ENCODE measurements around the gene CAPN1. TPM values are rescaled to one million over a fixed set of nuclear protein-coding genes. Genes with fewer than 3 reads are reported as not detected.

CAPN1 gene
- total and polyA plus RNA-seq, 12 donors, result 61.6 to 110 (median 84.8) TPM

DNA sequence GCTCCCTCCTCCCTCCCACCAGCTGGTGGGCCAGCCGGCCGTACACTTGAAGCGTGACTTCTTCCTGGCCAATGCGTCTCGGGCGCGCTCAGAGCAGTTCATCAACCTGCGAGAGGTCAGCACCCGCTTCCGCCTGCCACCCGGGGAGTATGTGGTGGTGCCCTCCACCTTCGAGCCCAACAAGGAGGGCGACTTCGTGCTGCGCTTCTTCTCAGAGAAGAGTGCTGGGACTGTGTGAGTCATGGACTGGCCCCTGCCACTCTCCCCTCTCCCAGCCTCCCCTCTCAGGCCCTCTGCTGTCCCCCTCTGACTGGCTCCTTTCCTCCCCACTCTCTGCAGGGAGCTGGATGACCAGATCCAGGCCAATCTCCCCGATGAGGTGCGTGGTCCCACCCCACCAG, 24.7 kb downstream of the CAPN1 start:
- DNase-seq, result no peak
- H3K27ac ChIP-seq, result no peak overlapping the region
- no peak overlapping the region for H3K4me3 ChIP-seq
- TF ChIP-seq, protein P1, sequence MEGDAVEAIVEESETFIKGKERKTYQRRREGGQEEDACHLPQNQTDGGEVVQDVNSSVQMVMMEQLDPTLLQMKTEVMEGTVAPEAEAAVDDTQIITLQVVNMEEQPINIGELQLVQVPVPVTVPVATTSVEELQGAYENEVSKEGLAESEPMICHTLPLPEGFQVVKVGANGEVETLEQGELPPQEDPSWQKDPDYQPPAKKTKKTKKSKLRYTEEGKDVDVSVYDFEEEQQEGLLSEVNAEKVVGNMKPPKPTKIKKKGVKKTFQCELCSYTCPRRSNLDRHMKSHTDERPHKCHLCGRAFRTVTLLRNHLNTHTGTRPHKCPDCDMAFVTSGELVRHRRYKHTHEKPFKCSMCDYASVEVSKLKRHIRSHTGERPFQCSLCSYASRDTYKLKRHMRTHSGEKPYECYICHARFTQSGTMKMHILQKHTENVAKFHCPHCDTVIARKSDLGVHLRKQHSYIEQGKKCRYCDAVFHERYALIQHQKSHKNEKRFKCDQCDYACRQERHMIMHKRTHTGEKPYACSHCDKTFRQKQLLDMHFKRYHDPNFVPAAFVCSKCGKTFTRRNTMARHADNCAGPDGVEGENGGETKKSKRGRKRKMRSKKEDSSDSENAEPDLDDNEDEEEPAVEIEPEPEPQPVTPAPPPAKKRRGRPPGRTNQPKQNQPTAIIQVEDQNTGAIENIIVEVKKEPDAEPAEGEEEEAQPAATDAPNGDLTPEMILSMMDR (IDR thresholded peaks at IDR 0.05), result no peak
- WGBS, 2 donors, result 94 to 95% methylated on average over 17 of the region's 17 CpGs
- no peaks in the 10 kb centered on the region for H3K27me3 ChIP-seq
- H3K36me3 ChIP-seq, result peaks cover 7 to 99% (median 45%) of the 10 kb centered on the region in 9 donors
- no peak for ATAC-seq
- H3K9me3 ChIP-seq, result no peaks in the 10 kb centered on the region
- peaks cover 0 to 3% (median 0%) of the 10 kb centered on the region in 9 donors for H3K4me1 ChIP-seq
- intact Hi-C loops (cut with DNase I), result loop anchor here in 1 of 10 donors (10.0 kb wide), 1 partner anchor 48 kb away; no protein-coding TSS in a partner anchor

DNA sequence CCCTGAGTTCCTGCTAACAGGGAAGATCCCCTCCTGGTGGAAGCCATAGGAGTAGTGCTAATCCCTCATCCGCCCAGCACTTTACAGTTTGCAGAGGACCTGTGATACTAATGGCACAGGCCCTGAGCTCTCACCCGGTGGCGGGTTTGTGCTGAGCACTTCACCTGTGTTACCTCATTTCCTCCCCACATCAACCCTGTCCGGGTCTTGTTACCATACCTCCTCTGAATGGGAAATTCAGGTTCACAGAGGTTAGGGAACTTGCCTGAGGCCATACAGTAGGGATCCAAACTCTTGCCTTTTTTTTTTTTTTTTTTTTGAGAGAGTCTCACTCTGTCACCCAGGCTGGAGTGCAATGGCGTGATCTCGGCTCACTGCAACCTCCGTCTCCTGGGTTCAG, 25.2 kb downstream of the CAPN1 start:
- intact Hi-C loops (cut with DNase I), result loop anchor here in 1 of 10 donors (10.0 kb wide), 1 partner anchor 48 kb away; no protein-coding TSS in a partner anchor
- Histone ChIP-seq H3K27ac (no peak overlapping the region), H3K4me1 (peaks cover 0 to 3% (median 0%) of the 10 kb centered on the region in 9 donors), H3K4me3 (no peak overlapping the region), H3K27me3 (no peaks in the 10 kb centered on the region), H3K36me3 (peaks cover 7 to 100% (median 47%) of the 10 kb centered on the region in 9 donors), H3K9me3 (no peaks in the 10 kb centered on the region)
- WGBS, 2 donors, result 91 to 93% methylated on average over 7 of the region's 7 CpGs
- no peak for ATAC-seq
- TF ChIP-seq, protein P1 (IDR thresholded peaks at IDR 0.05), result no peak
- no peak for DNase-seq

DNA sequence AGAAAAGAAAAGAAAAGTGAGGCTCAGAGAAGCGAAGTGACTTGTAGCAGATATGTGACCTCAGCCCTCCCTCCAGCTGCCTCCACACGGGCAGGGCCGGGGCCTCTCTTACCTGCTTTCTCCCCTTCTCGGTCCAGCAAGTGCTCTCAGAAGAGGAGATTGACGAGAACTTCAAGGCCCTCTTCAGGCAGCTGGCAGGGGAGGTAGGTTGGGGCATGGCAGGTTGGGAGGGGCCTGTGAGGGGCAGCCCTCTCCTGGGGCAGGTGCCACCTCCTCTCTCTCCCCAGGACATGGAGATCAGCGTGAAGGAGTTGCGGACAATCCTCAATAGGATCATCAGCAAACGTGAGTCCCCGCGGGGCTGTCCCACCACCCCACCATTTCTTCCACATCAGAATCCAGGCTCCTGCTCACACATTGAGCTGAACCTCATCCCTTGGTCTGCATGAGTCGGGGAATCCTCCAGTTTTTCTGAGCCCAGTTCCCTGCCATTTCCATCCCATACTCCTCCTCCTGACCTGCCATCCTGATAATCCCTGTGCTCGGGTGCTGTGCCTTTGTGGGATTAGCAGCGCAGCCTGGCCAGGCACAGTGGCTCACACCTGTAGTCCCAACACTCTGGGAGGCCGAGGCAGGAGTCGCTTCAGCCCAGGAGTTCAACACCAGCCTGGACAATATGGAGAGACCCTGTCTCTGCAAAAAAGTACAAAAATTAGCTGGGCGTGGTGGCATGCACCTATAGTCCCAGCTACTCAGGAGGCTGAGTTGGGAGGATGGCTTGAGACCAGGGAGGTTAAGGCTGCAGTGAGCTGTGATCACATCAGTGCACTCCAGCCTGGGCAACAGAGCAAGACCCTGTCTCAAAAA, 26.4 kb downstream of the CAPN1 start:
- TF ChIP-seq, protein P1 (IDR thresholded peaks at IDR 0.05), result no peak
- H3K27me3 ChIP-seq, result no peaks in the 10 kb centered on the region
- WGBS, 2 donors, result 90 to 94% methylated on average over 16 of the region's 16 CpGs
- no peaks in the 10 kb centered on the region for H3K9me3 ChIP-seq
- no peak for ATAC-seq
- intact Hi-C loops (cut with DNase I), result loop anchor here in 1 of 10 donors (10.0 kb wide), 1 partner anchor 47 kb away; no protein-coding TSS in a partner anchor
- H3K4me1 ChIP-seq, result peaks cover 0 to 3% (median 0%) of the 10 kb centered on the region in 9 donors
- DNase-seq, result no peak
- no peak overlapping the region for H3K27ac ChIP-seq
- peaks cover 7 to 91% (median 47%) of the 10 kb centered on the region in 9 donors for H3K36me3 ChIP-seq
- H3K4me3 ChIP-seq, result no peak overlapping the region

DNA sequence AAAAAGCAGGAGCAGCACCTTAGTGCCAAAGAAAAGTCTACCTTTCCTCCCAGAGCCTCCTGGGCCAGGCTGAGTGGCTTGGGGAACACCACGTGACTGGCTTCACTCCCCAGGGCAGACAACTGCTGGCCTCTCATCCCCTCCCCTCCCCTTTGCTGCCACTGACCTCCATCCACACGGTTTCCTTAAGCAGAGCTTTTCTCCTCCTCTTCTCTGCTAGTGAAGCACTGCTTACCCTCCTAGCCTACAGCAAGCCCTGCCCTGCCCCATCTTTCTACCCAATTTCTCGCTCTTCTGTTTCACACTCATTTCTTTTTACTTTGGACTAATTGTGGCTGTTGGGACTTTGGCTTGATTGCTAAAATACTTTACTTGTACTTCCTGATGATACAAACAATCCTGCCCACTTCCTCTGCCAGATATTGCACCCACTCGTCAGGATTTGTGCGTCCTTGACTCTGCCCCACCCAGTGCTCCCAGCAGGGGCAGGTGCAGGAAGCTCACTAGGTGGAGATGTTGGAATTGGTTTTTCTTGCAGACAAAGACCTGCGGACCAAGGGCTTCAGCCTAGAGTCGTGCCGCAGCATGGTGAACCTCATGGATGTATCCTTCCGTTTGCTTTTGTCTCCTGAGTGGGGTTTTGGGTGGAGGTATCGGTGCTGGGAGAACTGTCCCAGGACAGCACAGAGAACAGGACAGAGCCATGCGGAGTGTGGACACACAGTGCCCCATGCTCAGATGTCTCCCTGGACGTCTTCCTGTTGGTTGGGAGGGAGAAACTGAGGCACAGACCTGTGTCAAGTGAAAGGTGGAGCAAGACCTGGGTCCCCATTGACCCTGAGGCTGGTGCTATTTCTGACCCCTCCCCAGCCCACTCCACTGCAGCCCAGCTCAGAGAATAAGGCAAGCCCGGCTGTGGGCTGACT, 27.3 kb downstream of the CAPN1 start:
- H3K27me3 ChIP-seq, result no peaks in the 10 kb centered on the region
- peaks cover 7 to 82% (median 47%) of the 10 kb centered on the region in 9 donors for H3K36me3 ChIP-seq
- TF ChIP-seq, protein P1 (IDR thresholded peaks at IDR 0.05), result no peak
- intact Hi-C loops (cut with DNase I), result loop anchor here in 1 of 10 donors (10.0 kb wide), 1 partner anchor 46 kb away; no protein-coding TSS in a partner anchor
- 78 to 82% methylated on average over 13 of the region's 13 CpGs for WGBS, 2 donors
- DNase-seq (no peak), ATAC-seq (no peak)
- H3K9me3 ChIP-seq, result no peaks in the 10 kb centered on the region
- H3K4me3 ChIP-seq, result no peak overlapping the region
- H3K4me1 ChIP-seq, result peaks cover 0 to 12% (median 0%) of the 10 kb centered on the region in 9 donors
- no peak overlapping the region for H3K27ac ChIP-seq
